Cardiac muscle cell (in vitro differentiated cells and primary cell): ENCODE data around the gene CACNA2D3. TPM values are rescaled to one million over a fixed set of nuclear protein-coding genes. Genes with fewer than 3 reads are reported as not detected.

ENCODE experiments used
- DNase-seq, 2 donors: peaks; one replicate each; pipeline versions ENCODE4 v3.0.0 to v3.0.0-alpha.2; 2010 to 2017; ENCODE audit warnings: low read depth in 1 of 2, low spot score in 1 of 2
- H3K27ac ChIP-seq: fragments of 200-600 bp; sonication (generic); 2 replicates; pipeline ENCODE4 v1.5.1; 2016
- H3K27me3 ChIP-seq: fragments of 200-600 bp; sonication (generic); 2 replicates; pipeline ENCODE4 v1.6.0; 2016; ENCODE audit warnings: control low read depth
- H3K36me3 ChIP-seq: fragments of 200-600 bp; sonication (generic); 2 replicates; pipeline ENCODE4 v1.5.1; 2016; ENCODE audit warnings: control low read depth
- H3K4me1 ChIP-seq: fragments of 200-600 bp; sonication (generic); 2 replicates; pipeline ENCODE4 v1.8.1; 2017; ENCODE audit warnings: low read depth, mild to moderate bottlenecking, mixed run types
- H3K4me3 ChIP-seq: fragments of 200-600 bp; sonication (generic); 2 replicates; pipeline ENCODE4 v1.5.1; 2016; ENCODE audit warnings: mild to moderate bottlenecking
- H3K9me3 ChIP-seq: fragments of 200-600 bp; sonication (generic); 2 replicates; pipeline ENCODE4 v1.5.1; 2017; ENCODE audit warnings: low read depth, mild to moderate bottlenecking, control low read depth
- polyA plus RNA-seq: library from polyadenylated mRNA; unstranded; fragments of >200 nt; fragmentation: Nextera tagmentation; extraction: Ambion mirVana; gene quantifications from 2 replicates; pipeline ENCODE4 v1.2.1, GENCODE V29; 2016
- total RNA-seq: library from RNA; depleted of rRNA; stranded (reverse); fragments of >200 nt; gene quantifications from 2 replicates; pipeline ENCODE4 v1.2.3, GENCODE V29; 2016
- TF ChIP-seq, protein P1 (sequence below): IDR thresholded peaks from 2 replicates; pipeline ENCODE4 v1.5.1; 2012; ENCODE audit warnings: low read depth, mild to moderate bottlenecking, low read length

The CACNA2D3 gene
- total and polyA plus RNA-seq, 2 experiments from 2014 or later, result 0.45 to 0.59 TPM

DNA sequence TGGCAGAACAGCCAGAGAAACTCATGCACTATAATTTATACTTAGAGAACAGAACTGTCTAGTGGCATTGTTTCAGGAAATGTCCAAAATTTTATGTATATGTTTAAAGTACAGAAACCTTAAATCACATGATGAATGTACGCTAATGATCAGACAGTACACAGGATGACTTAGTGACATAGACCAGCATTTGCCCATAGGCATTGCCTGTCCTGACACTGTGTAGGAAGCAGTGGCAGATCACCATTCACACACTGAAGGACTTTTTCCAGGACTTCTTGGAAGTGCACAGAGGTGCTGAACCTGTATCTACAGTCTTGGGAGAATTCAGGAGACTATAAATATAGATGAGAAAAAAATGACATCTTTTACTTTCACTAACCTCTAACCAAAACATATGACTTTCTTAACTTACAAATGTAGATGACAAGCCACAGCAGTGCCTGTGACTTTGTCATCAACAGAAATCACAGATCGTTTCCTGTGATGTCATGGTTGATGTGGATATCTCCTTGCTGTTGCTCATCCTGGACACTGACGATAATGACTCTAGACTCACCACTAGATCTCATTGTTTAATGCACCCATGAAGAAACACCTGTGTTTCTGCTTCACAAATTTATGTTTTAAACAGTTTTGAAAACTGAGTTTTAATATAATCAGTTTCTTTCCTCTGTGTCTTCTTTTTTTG lies 183.2 kb downstream of the CACNA2D3 start:
- H3K4me3 ChIP-seq, result no peak overlapping the region
- no peak overlapping the region for H3K27ac ChIP-seq
- no peaks in the 10 kb centered on the region for H3K9me3 ChIP-seq
- no peaks in the 10 kb centered on the region for H3K36me3 ChIP-seq
- no peaks in the 10 kb centered on the region for H3K4me1 ChIP-seq
- TF ChIP-seq, protein P1, sequence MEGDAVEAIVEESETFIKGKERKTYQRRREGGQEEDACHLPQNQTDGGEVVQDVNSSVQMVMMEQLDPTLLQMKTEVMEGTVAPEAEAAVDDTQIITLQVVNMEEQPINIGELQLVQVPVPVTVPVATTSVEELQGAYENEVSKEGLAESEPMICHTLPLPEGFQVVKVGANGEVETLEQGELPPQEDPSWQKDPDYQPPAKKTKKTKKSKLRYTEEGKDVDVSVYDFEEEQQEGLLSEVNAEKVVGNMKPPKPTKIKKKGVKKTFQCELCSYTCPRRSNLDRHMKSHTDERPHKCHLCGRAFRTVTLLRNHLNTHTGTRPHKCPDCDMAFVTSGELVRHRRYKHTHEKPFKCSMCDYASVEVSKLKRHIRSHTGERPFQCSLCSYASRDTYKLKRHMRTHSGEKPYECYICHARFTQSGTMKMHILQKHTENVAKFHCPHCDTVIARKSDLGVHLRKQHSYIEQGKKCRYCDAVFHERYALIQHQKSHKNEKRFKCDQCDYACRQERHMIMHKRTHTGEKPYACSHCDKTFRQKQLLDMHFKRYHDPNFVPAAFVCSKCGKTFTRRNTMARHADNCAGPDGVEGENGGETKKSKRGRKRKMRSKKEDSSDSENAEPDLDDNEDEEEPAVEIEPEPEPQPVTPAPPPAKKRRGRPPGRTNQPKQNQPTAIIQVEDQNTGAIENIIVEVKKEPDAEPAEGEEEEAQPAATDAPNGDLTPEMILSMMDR, result no peak
- no peaks in the 10 kb centered on the region for H3K27me3 ChIP-seq
- DNase-seq, result no peak

DNA sequence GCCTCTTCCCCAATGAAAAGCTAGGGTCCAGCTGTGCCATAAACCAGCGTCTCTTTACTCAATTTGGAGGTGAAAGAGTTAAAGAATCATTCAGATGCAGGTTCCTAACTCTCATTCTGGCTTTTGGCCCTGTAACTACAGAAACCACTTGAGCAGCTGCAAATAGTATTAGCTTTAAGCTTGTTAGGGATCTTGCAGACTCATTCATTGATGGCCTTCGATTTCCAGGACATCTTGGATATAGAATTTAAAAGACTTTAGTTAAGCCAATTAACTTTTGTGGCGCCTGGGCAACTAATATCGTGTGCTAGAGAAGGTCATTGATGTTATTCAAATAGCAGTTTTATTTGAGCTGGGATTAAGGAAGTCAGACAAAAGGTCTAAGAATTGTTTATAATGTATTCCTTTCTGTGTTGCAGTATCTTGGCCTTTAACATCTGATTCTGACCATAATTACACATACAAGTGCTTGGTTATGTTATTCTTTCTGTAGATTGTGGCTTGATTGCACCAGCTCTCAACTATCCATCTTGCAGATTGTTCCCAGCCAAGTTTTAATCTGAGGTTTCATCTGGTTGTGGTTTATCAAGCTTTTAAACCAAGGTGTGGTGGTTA lies 185.3 kb downstream of the CACNA2D3 start:
- Histone ChIP-seq H3K27ac (no peak overlapping the region), H3K36me3 (no peaks in the 10 kb centered on the region), H3K4me3 (no peak overlapping the region), H3K4me1 (no peaks in the 10 kb centered on the region), H3K27me3 (no peaks in the 10 kb centered on the region), H3K9me3 (no peaks in the 10 kb centered on the region)
- DNase-seq, result no peak
- TF ChIP-seq, protein P1, result no peak

DNA sequence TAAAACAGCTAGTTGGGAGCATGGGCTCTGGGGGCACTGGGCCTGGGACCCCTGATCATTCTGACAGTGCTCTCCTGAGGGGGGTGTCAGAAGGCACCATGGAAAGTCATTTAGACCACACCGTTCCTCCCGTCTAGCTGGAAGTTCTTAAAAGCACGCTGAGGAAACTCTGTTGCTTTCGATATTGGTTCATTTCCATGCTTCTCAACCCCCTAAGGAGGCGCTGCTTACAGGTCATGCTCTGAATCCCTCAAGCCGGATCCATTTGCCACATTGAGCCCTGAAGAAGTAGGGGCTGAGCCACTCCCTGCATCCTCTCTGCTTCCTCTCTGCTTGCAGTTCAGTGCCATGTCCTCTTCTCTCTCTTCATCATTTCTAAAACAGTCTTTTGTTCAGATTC lies 187.2 kb downstream of the CACNA2D3 start:
- DNase-seq, result no peak
- H3K4me3 ChIP-seq, result no peak overlapping the region
- no peaks in the 10 kb centered on the region for H3K9me3 ChIP-seq
- H3K4me1 ChIP-seq, result no peaks in the 10 kb centered on the region
- H3K27ac ChIP-seq, result no peak overlapping the region
- no peaks in the 10 kb centered on the region for H3K36me3 ChIP-seq
- H3K27me3 ChIP-seq, result no peaks in the 10 kb centered on the region
- TF ChIP-seq, protein P1, result no peak

DNA sequence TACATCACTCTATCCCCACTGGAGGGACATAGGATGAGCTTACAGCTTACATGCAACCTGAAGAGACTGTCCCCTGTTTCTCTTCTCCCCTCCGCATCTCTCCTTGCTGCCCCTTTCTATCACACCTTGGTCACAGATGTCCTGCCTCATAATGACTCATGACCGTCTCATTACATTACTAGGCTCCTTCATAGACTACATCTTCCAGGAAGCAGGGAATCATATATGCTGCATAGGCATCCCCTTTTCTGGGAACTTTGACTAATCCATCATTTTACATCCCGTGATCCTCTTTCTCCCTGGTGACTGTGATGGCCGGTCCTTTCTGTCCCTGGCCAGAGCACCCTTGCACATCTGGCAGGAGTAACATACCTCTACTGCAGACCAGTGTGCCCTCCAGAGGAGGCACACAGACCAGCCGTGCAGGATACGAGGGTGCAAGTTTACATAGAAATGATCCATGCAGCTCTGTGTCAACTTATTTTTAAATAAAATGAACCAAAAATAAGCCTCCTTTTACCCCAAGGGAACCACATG lies 188.9 kb downstream of the CACNA2D3 start:
- no peak for DNase-seq
- Histone ChIP-seq H3K4me1 (no peaks in the 10 kb centered on the region), H3K27me3 (no peaks in the 10 kb centered on the region), H3K9me3 (no peaks in the 10 kb centered on the region), H3K36me3 (no peaks in the 10 kb centered on the region), H3K4me3 (no peak overlapping the region), H3K27ac (no peak overlapping the region)
- TF ChIP-seq, protein P1, result no peak

DNA sequence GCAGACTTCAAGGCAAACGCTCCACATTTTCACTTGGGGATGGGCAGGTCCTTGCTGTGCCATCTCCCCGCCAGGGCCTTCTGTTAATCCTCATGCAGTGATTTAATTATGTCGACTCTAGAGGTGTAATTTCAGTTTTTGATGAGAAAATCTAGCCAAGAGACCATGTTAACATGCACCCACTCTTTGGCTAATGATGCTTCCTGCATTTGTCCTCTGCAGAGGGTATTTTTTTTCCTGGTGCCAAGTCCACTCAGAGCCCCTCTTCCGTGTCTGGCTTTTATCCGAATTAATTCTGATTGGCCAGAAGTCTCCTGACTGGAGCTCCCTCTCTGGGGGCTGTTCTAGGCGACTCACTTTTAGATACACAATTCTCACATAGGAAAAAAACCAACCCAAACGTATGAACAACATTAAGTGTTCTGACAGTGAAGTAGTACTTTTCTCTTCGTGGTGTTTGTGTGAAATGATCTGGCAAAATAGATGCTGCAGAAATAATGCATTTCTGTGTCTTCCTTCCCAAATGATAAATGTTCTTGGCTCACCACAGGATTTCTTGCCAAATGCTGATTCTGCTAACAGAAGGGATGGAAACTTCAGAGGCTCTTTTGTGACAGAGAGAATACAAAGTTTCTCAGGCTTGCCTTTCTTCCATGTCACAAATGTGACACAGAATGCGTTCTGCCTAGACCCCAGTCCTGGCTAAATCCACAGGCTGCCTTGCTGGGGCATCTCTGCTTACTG lies 190.0 kb downstream of the CACNA2D3 start:
- Histone ChIP-seq H3K27me3 (no peaks in the 10 kb centered on the region), H3K9me3 (no peaks in the 10 kb centered on the region), H3K27ac (no peak overlapping the region), H3K4me1 (no peaks in the 10 kb centered on the region), H3K36me3 (no peaks in the 10 kb centered on the region), H3K4me3 (no peak overlapping the region)
- TF ChIP-seq, protein P1, result no peak
- no peak for DNase-seq
